Testis (tissue), 3 donors: ENCODE measurements around the gene ERBB3. TPM values are rescaled to one million over a fixed set of nuclear protein-coding genes. Genes with fewer than 3 reads are reported as not detected.

Source experiments
- DNase-seq: peaks from one replicate; pipeline ENCODE4 v3.0.0-alpha.2; 2019
- H3K27ac ChIP-seq, 2 donors: fragments of 200-600 bp; sonication (generic); one replicate each; pipeline ENCODE4 v1.5.1; 2019
- H3K27me3 ChIP-seq: fragments of 200-600 bp; sonication (generic); one replicate; pipeline ENCODE4 v1.5.1; 2019
- H3K36me3 ChIP-seq: fragments of 200-600 bp; sonication (generic); one replicate; pipeline ENCODE4 v1.5.1; 2017; ENCODE audit warnings: low read depth; ENCODE audit errors: missing control alignments
- H3K4me1 ChIP-seq: fragments of 200-600 bp; sonication (generic); one replicate; pipeline ENCODE4 v1.5.1; 2019
- H3K4me3 ChIP-seq, 2 donors: fragments of 200-600 bp; sonication (generic); one replicate each; pipeline ENCODE4 v1.5.1; 2017 to 2019
- H3K9me3 ChIP-seq: fragments of 200-600 bp; sonication (generic); one replicate; pipeline ENCODE4 v1.5.1; 2017
- POLR2A ChIP-seq: fragments of 450-650 bp; IDR thresholded peaks from one replicate; pipeline ENCODE4 v1.6.1; 2017; ENCODE audit warnings: antibody characterized with exemption, mild to moderate bottlenecking, moderate library complexity
- WGBS, 2 donors: methylation state at CpG; one replicate each; pipeline ENCODE4 v1.1.5; 2018; 5-methylcytosine and 5-hydroxymethylcytosine counted together
- intact Hi-C: fragments of 100-400 bp; cut with DNase I; formaldehyde crosslinking; loops from one replicate; pipeline ENCODE4 v1.15.1; 2023; ENCODE audit warnings: low total_unique reads
- polyA plus RNA-seq: library from polyadenylated mRNA; stranded (reverse); fragments of 350-450 nt; fragmentation: Illumina TruSeq; extraction: RNeasy Lipid Tissue Mini Kit (QIAGEN cat#74804); gene quantifications from one replicate; pipeline ENCODE4 v1.2.3, GENCODE V29; 2014; ENCODE audit warnings: low read depth, low replicate concordance; ENCODE audit not compliant: insufficient read depth
- total RNA-seq, 2 donors: library from RNA; depleted of rRNA; stranded (reverse); fragments of >200 nt; gene quantifications; one replicate each; pipeline ENCODE4 v1.2.3, GENCODE V29; 2016
- TF ChIP-seq, protein P1 (sequence below), 3 experiments: fragments of 450-650 bp in 2 of 3; fragments of 200-600 bp in 1 of 3; sonication (generic) in 1 of 3; IDR thresholded peaks; one replicate each; pipeline ENCODE4 v1.5.1; 2016 to 2019; ENCODE audit warnings: antibody characterized with exemption in 3 of 3, mild to moderate bottlenecking in 2 of 3, moderate library complexity in 1 of 3

Gene ERBB3
- total and polyA plus RNA-seq, 3 donors from 2014 or later = 3.3 to 9.8 (median 6.1) TPM

DNA sequence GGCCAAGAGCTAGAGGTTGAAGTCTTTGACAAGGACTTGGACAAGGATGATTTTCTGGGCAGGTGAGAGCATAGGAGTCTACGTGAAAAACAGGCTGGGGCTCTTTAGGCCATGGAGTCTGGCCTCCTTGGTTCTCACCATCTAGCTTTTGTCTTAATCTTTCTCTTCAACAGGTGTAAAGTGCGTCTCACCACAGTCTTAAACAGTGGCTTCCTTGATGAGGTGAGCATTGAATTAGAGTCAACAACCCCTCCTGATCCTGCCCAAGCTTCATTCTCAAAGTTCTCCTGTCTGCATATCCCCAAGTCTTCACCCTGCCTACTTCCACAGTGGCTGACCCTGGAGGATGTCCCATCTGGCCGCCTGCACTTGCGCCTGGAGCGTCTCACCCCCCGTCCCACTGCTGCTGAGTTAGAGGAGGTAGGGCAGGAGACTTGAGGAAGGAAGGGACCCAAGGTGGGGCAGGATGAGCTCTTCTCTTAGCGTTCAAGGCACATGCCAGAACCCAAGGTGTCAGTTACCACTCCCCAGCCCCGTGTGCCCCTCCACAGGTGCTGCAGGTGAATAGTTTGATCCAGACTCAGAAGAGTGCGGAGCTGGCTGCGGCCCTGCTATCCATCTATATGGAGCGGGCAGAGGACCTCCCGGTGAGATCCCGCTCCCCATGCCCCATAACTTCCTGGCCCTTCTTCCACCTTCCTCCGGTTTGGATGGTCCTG is 58.0 kb downstream of the ERBB3 start:
- H3K9me3 ChIP-seq = no peaks in the 10 kb centered on the region
- H3K36me3 ChIP-seq = no peaks in the 10 kb centered on the region
- H3K4me3 ChIP-seq = no peak overlapping the region
- TF ChIP-seq, protein P1, sequence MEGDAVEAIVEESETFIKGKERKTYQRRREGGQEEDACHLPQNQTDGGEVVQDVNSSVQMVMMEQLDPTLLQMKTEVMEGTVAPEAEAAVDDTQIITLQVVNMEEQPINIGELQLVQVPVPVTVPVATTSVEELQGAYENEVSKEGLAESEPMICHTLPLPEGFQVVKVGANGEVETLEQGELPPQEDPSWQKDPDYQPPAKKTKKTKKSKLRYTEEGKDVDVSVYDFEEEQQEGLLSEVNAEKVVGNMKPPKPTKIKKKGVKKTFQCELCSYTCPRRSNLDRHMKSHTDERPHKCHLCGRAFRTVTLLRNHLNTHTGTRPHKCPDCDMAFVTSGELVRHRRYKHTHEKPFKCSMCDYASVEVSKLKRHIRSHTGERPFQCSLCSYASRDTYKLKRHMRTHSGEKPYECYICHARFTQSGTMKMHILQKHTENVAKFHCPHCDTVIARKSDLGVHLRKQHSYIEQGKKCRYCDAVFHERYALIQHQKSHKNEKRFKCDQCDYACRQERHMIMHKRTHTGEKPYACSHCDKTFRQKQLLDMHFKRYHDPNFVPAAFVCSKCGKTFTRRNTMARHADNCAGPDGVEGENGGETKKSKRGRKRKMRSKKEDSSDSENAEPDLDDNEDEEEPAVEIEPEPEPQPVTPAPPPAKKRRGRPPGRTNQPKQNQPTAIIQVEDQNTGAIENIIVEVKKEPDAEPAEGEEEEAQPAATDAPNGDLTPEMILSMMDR (IDR thresholded peaks at IDR 0.05) = no peak
- no peak for TF ChIP-seq POLR2A
- no peak for DNase-seq
- WGBS, 2 donors = 86 to 96% methylated on average over 13 to 14 of the region's 14 CpGs
- H3K27me3 ChIP-seq = no peaks in the 10 kb centered on the region
- H3K27ac ChIP-seq = no peak overlapping the region
- no peaks in the 10 kb centered on the region for H3K4me1 ChIP-seq
- intact Hi-C loops = no loop called here

DNA sequence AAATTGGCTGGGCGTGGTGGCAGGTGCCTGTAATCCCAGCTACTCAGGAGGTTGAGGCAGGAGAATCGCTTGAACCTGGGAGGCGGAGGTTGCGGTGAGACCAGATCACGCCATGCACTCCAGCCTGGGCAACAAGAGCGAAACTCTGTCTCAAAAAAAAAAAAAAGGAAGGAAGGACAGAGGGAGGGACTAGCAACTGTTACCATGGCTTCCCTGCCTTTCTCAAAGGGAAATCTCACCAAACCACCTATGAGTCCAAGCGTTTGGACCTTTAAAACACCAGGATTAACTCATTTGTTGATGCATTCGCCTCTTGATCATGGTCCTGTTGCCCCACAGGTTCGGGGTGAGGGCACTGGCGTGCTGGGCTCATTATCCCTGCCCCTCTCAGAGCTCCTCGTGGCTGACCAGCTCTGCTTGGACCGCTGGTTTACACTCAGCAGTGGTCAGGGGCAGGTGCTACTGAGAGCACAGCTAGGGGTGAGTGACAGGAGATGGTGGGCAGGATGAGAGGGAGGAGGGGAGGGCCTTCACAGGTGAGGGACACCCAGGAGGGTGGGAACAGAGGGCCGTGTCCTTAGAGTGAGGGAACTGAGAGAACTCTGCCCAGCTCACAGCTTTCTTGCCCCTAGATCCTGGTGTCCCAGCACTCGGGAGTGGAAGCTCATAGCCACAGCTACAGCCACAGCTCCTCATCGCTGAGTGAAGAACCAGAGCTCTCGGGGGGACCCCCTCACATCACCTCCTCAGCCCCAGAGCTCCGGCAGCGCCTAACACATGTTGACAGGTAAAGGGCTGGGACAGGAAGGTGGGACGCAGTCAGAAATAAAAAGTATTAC is 62.2 kb downstream of the ERBB3 start:
- DNase-seq = no peak
- 85 to 94% methylated on average over 19 of the region's 19 CpGs for WGBS, 2 donors
- H3K36me3 ChIP-seq = no peaks in the 10 kb centered on the region
- no peak for TF ChIP-seq POLR2A
- TF ChIP-seq, protein P1 (IDR thresholded peaks at IDR 0.05) = no peak
- no peak overlapping the region for H3K4me3 ChIP-seq
- H3K27ac ChIP-seq = no peak overlapping the region
- peaks cover 13% of the 10 kb centered on the region for H3K4me1 ChIP-seq
- intact Hi-C loops = no loop called here
- H3K27me3 ChIP-seq = no peaks in the 10 kb centered on the region
- no peaks in the 10 kb centered on the region for H3K9me3 ChIP-seq

DNA sequence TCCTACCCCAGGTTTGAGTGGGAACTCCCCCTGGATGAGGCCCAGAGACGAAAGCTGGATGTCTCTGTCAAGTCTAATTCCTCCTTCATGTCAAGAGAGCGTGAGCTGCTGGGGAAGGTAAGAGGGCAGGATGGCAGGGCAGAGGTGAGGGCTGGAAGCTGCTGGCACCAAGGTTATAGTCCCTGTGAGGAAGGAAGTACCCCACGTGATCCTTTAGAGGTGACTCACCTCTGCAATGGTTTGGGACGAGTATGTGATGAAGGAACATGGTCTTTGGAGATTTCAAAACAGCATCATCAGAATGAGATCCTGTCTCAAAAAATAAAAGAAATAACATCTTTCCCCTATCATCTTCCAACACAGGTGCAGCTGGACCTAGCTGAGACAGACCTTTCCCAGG is 63.3 kb downstream of the ERBB3 start:
- no peak for TF ChIP-seq POLR2A
- TF ChIP-seq, protein P1 (IDR thresholded peaks at IDR 0.05) = no peak
- intact Hi-C loops = no loop called here
- Histone ChIP-seq H3K9me3 (no peaks in the 10 kb centered on the region), H3K36me3 (no peaks in the 10 kb centered on the region), H3K27me3 (no peaks in the 10 kb centered on the region), H3K4me1 (peaks cover 17% of the 10 kb centered on the region), H3K4me3 (no peak overlapping the region), H3K27ac (peak overlapping the region in 1 of 2 donors; percentile 53)
- no peak for DNase-seq
- 75 to 81% methylated on average over 1 to 4 of the region's 4 CpGs for WGBS, 2 donors

DNA sequence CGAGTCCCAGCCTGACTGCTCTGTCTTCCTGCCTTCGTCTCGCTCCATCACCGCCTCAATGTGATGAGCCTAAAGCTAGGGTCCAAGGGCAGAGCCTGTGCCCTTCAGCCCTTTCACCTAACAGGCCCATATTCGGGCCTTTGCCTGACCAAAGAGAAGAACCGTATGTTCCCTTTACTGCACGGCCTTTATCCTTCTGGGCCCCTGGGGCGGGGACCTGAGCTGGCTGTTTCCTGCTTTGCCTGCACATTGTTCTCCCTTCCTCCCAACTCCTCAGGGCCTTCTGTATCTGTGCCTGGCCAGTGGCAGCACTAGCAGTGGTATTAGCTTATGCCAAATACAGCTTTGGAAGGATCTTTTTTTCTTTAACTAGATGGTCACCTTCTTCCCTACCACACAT is 63.9 kb downstream of the ERBB3 start:
- 75 to 77% methylated on average over 8 of the region's 8 CpGs for WGBS, 2 donors
- peaks cover 17% of the 10 kb centered on the region for H3K4me1 ChIP-seq
- no peaks in the 10 kb centered on the region for H3K27me3 ChIP-seq
- no peak overlapping the region for H3K4me3 ChIP-seq
- intact Hi-C loops = no loop called here
- no peaks in the 10 kb centered on the region for H3K36me3 ChIP-seq
- TF ChIP-seq, protein P1 (IDR thresholded peaks at IDR 0.05) = no peak
- no peak for TF ChIP-seq POLR2A
- H3K27ac ChIP-seq = peak overlapping the region in 1 of 2 donors; percentile 53
- no peaks in the 10 kb centered on the region for H3K9me3 ChIP-seq
- no peak for DNase-seq
